Activated T-helper 2 cell treated with anti-CD3 and anti-CD28 coated beads, Interferon-gamma antibody, Interleukin-2, Interleukin-4, amounts not matched to agents 10 μg/mL and 5 μg/mL and 100 μg/mL, durations not matched to agents 14 hours and 24 hours and 36 hours (primary cell): Measurements from ENCODE around the gene SMIM8. TPM values are rescaled to one million over a fixed set of nuclear protein-coding genes. Genes with fewer than 3 reads are reported as not detected.

Experiments used
- DNase-seq: peaks from one replicate; pipeline ENCODE4 v3.0.0; 2021; ENCODE audit warnings: low spot score
- H3K27ac Mint-ChIP-seq: one replicate; pipeline ENCODE4 v1.8.0; 2021; ENCODE audit warnings: mixed read lengths
- H3K27me3 Mint-ChIP-seq: one replicate; pipeline ENCODE4 v1.8.0; 2021; ENCODE audit warnings: low read depth, mixed read lengths
- H3K36me3 Mint-ChIP-seq: one replicate; pipeline ENCODE4 v1.8.0; 2021; ENCODE audit warnings: low read depth, mixed read lengths
- H3K4me1 Mint-ChIP-seq: one replicate; pipeline ENCODE4 v1.8.0; 2021; ENCODE audit warnings: low read depth, mixed read lengths
- H3K4me3 Mint-ChIP-seq: one replicate; pipeline ENCODE4 v1.8.0; 2021; ENCODE audit warnings: low read depth, mild to moderate bottlenecking, moderate library complexity, mixed read lengths
- H3K9me3 Mint-ChIP-seq: one replicate; pipeline ENCODE4 v1.8.0; 2021; ENCODE audit warnings: mixed read lengths
- intact Hi-C: fragments of 100-400 bp; cut with micrococcal nuclease; formaldehyde crosslinking; loops from one replicate; pipeline ENCODE4 v1.15.1; 2023
- total RNA-seq: library from RNA; stranded (reverse); gene quantifications from 2 replicates; pipeline ENCODE4 v1.2.3, GENCODE V29; 2022

SMIM8 gene
- total RNA-seq, result 6.3 and 10.3 TPM in 2 replicates

GRCh38 chr6:87322304-87323212 lies at the start of gene SMIM8:
Gene SMIM8, plus strand, starts transcription at chr6:87322588. Its CDS starts 14,444 bp downstream, at chr6:87337032.
- H3K4me3 Mint-ChIP-seq, result peak within 1 kb of the TSS; percentile 97
- H3K4me1 Mint-ChIP-seq, result peaks cover 6% of the 10 kb centered on the region
- H3K27ac Mint-ChIP-seq, result peak within 1 kb of the TSS; percentile 83
- peak; percentile 79 for DNase-seq
- peaks cover 2% of the 10 kb centered on the region for H3K27me3 Mint-ChIP-seq
- intact Hi-C loops, result loop anchor here (1.0 to 5.0 kb wide), 5 partner anchors 86 to 266 kb away; partner anchors contain the start of genes RARS2, SLC35A1 and ZNF292
- H3K36me3 Mint-ChIP-seq, result no peaks in the 10 kb centered on the region
- H3K9me3 Mint-ChIP-seq, result peaks cover 8% of the 10 kb centered on the region

- H3K27me3 Mint-ChIP-seq, result no peaks in the 10 kb centered on the region
- no peak overlapping the region for H3K27ac Mint-ChIP-seq
Measured at GRCh38 chr6:87274660-87275274, 47.6 kb upstream of the SMIM8 start.

GRCh38 chr6:87276624-87277023 lies 45.8 kb upstream of the SMIM8 start:
- Mint-ChIP-seq H3K4me1 (peaks cover 2% of the 10 kb centered on the region), H3K9me3 (no peaks in the 10 kb centered on the region), H3K27ac (no peak overlapping the region), H3K4me3 (no peak overlapping the region), H3K27me3 (peaks cover 1% of the 10 kb centered on the region), H3K36me3 (no peaks in the 10 kb centered on the region)
- intact Hi-C loops, result no loop called here
- DNase-seq, result no peak

More at GRCh38 chr6:87274660-87275274, 47.6 kb upstream of the SMIM8 start:
- H3K36me3 Mint-ChIP-seq, result no peaks in the 10 kb centered on the region
- no peak for DNase-seq
- H3K9me3 Mint-ChIP-seq, result no peaks in the 10 kb centered on the region
- H3K4me1 Mint-ChIP-seq, result peaks cover 2% of the 10 kb centered on the region
- H3K4me3 Mint-ChIP-seq, result no peak overlapping the region
- intact Hi-C loops, result no loop called here

- Mint-ChIP-seq H3K36me3 (no peaks in the 10 kb centered on the region), H3K4me1 (peaks cover 2% of the 10 kb centered on the region), H3K4me3 (no peak overlapping the region), H3K9me3 (no peaks in the 10 kb centered on the region), H3K27me3 (peaks cover 1% of the 10 kb centered on the region), H3K27ac (no peak overlapping the region)
- no peak for DNase-seq
- intact Hi-C loops, result no loop called here
Measured at GRCh38 chr6:87277123-87277522, 45.3 kb upstream of the SMIM8 start.

- Mint-ChIP-seq H3K9me3 (no peaks in the 10 kb centered on the region), H3K4me3 (no peak overlapping the region), H3K27ac (no peak overlapping the region), H3K36me3 (no peaks in the 10 kb centered on the region), H3K4me1 (peaks cover 2% of the 10 kb centered on the region), H3K27me3 (peaks cover 1% of the 10 kb centered on the region)
- intact Hi-C loops, result no loop called here
- DNase-seq, result no peak
Measured at GRCh38 chr6:87279196-87279595, 43.2 kb upstream of the SMIM8 start.

GRCh38 chr6:87281426-87281825 lies 41.0 kb upstream of the SMIM8 start:
- H3K4me3 Mint-ChIP-seq, result no peak overlapping the region
- no peak overlapping the region for H3K27ac Mint-ChIP-seq
- peaks cover 15% of the 10 kb centered on the region for H3K27me3 Mint-ChIP-seq
- peaks cover 2% of the 10 kb centered on the region for H3K4me1 Mint-ChIP-seq
- intact Hi-C loops, result no loop called here
- no peaks in the 10 kb centered on the region for H3K9me3 Mint-ChIP-seq
- no peak for DNase-seq
- H3K36me3 Mint-ChIP-seq, result no peaks in the 10 kb centered on the region

- no peak for DNase-seq
- no peak overlapping the region for H3K4me3 Mint-ChIP-seq
- H3K9me3 Mint-ChIP-seq, result no peaks in the 10 kb centered on the region
- intact Hi-C loops, result no loop called here
- no peaks in the 10 kb centered on the region for H3K36me3 Mint-ChIP-seq
- H3K4me1 Mint-ChIP-seq, result peaks cover 2% of the 10 kb centered on the region
- peaks cover 17% of the 10 kb centered on the region for H3K27me3 Mint-ChIP-seq
- H3K27ac Mint-ChIP-seq, result no peak overlapping the region
Measured at GRCh38 chr6:87282743-87283142, 39.6 kb upstream of the SMIM8 start.

GRCh38 chr6:87283461-87283860 lies 38.9 kb upstream of the SMIM8 start:
- Mint-ChIP-seq H3K27me3 (peaks cover 19% of the 10 kb centered on the region), H3K4me3 (no peak overlapping the region), H3K4me1 (peaks cover 2% of the 10 kb centered on the region), H3K27ac (no peak overlapping the region), H3K36me3 (no peaks in the 10 kb centered on the region), H3K9me3 (no peaks in the 10 kb centered on the region)
- intact Hi-C loops, result no loop called here
- no peak for DNase-seq

GRCh38 chr6:87287251-87287650 lies 35.1 kb upstream of the SMIM8 start:
- H3K36me3 Mint-ChIP-seq, result no peaks in the 10 kb centered on the region
- peaks cover 30% of the 10 kb centered on the region for H3K27me3 Mint-ChIP-seq
- H3K9me3 Mint-ChIP-seq, result no peaks in the 10 kb centered on the region
- intact Hi-C loops, result no loop called here
- H3K4me1 Mint-ChIP-seq, result no peaks in the 10 kb centered on the region
- no peak overlapping the region for H3K4me3 Mint-ChIP-seq
- no peak overlapping the region for H3K27ac Mint-ChIP-seq
- DNase-seq, result no peak

GRCh38 chr6:87289571-87289970 lies 32.8 kb upstream of the SMIM8 start:
- H3K4me3 Mint-ChIP-seq, result no peak overlapping the region
- H3K9me3 Mint-ChIP-seq, result no peaks in the 10 kb centered on the region
- DNase-seq, result no peak
- intact Hi-C loops, result no loop called here
- no peaks in the 10 kb centered on the region for H3K36me3 Mint-ChIP-seq
- H3K27me3 Mint-ChIP-seq, result peaks cover 30% of the 10 kb centered on the region
- H3K27ac Mint-ChIP-seq, result no peak overlapping the region
- H3K4me1 Mint-ChIP-seq, result no peaks in the 10 kb centered on the region

GRCh38 chr6:87291883-87292282 lies 30.5 kb upstream of the SMIM8 start:
- Mint-ChIP-seq H3K36me3 (no peaks in the 10 kb centered on the region), H3K27me3 (peaks cover 21% of the 10 kb centered on the region), H3K27ac (no peak overlapping the region), H3K4me3 (no peak overlapping the region), H3K4me1 (no peaks in the 10 kb centered on the region), H3K9me3 (no peaks in the 10 kb centered on the region)
- intact Hi-C loops, result no loop called here
- DNase-seq, result no peak

- peaks cover 28% of the 10 kb centered on the region for H3K27me3 Mint-ChIP-seq
- H3K36me3 Mint-ChIP-seq, result no peaks in the 10 kb centered on the region
- no peak overlapping the region for H3K27ac Mint-ChIP-seq
- DNase-seq, result no peak
- no peaks in the 10 kb centered on the region for H3K9me3 Mint-ChIP-seq
- no peaks in the 10 kb centered on the region for H3K4me1 Mint-ChIP-seq
- H3K4me3 Mint-ChIP-seq, result no peak overlapping the region
- intact Hi-C loops, result no loop called here
Measured at GRCh38 chr6:87293526-87293925, 28.9 kb upstream of the SMIM8 start.

GRCh38 chr6:87297119-87297518 lies 25.3 kb upstream of the SMIM8 start:
- no peak for DNase-seq
- Mint-ChIP-seq H3K4me3 (no peak overlapping the region), H3K4me1 (no peaks in the 10 kb centered on the region), H3K9me3 (no peaks in the 10 kb centered on the region), H3K27ac (no peak overlapping the region), H3K27me3 (peaks cover 23% of the 10 kb centered on the region), H3K36me3 (no peaks in the 10 kb centered on the region)
- intact Hi-C loops, result no loop called here
